Astrocyte (in vitro differentiated cells and primary cell): ENCODE data around the gene TULP4. TPM values are rescaled to one million over a fixed set of nuclear protein-coding genes. Genes with fewer than 3 reads are reported as not detected.

ENCODE experiments used
- DNase-seq: peaks from one replicate; pipeline ENCODE4 v3.0.0-alpha.2; 2010; ENCODE audit warnings: low read depth
- FAIRE-seq: peaks from 2 replicates; lab custom pipeline; 2011; peaks lifted over from hg19 to GRCh38; lab: Jason Lieb, UNC
- H2AFZ ChIP-seq: 2 replicates; pipeline ENCODE4 v1.6.0; 2012; ENCODE audit warnings: low read depth, low read length, inconsistent platforms
- H3K27ac ChIP-seq: 2 replicates; pipeline ENCODE4 v1.5.1; 2011; ENCODE audit warnings: low read depth, low read length, inconsistent platforms
- H3K27me3 ChIP-seq: 2 replicates; pipeline ENCODE4 v1.6.0; 2011; ENCODE audit warnings: low read length, inconsistent platforms; ENCODE audit not compliant: insufficient read depth
- H3K36me3 ChIP-seq: 2 replicates; pipeline ENCODE4 v1.5.1; 2011; ENCODE audit warnings: low read length, inconsistent platforms; ENCODE audit not compliant: insufficient read depth
- H3K4me1 ChIP-seq: 2 replicates; pipeline ENCODE4 v1.5.1; 2011; ENCODE audit warnings: low read length, inconsistent platforms; ENCODE audit not compliant: insufficient read depth
- H3K4me2 ChIP-seq: 2 replicates; pipeline ENCODE4 v1.6.0; 2012; ENCODE audit warnings: low read length, inconsistent platforms
- H3K4me3 ChIP-seq: 2 replicates; pipeline ENCODE4 v1.5.1; 2011; ENCODE audit warnings: low read depth, mild to moderate bottlenecking, low read length, inconsistent platforms; ENCODE audit not compliant: insufficient read depth
- H3K79me2 ChIP-seq: 2 replicates; pipeline ENCODE4 v1.6.0; 2012; ENCODE audit warnings: mild to moderate bottlenecking, low read length, inconsistent platforms; ENCODE audit not compliant: insufficient read depth
- H3K9ac ChIP-seq: 2 replicates; pipeline ENCODE4 v1.6.0; 2012; ENCODE audit warnings: mild to moderate bottlenecking, low read length, inconsistent platforms
- H3K9me3 ChIP-seq: 2 replicates; pipeline ENCODE4 v1.5.1; 2012; ENCODE audit warnings: low read depth, mild to moderate bottlenecking, low read length, inconsistent platforms; ENCODE audit not compliant: insufficient read depth
- H4K20me1 ChIP-seq: 2 replicates; pipeline ENCODE4 v1.6.0; 2012; ENCODE audit warnings: low read length, inconsistent platforms; ENCODE audit not compliant: insufficient read depth
- H3K27ac Mint-ChIP-seq: one replicate; pipeline ENCODE4 v1.8.0; 2021; ENCODE audit warnings: mild to moderate bottlenecking, mixed read lengths; ENCODE audit not compliant: unreplicated experiment
- H3K27me3 Mint-ChIP-seq: one replicate; pipeline ENCODE4 v1.8.0; 2021; ENCODE audit warnings: low read depth, mixed read lengths; ENCODE audit not compliant: unreplicated experiment
- H3K36me3 Mint-ChIP-seq: one replicate; pipeline ENCODE4 v1.8.0; 2021; ENCODE audit warnings: low read depth, mixed read lengths; ENCODE audit not compliant: unreplicated experiment
- H3K4me1 Mint-ChIP-seq: one replicate; pipeline ENCODE4 v1.8.0; 2021; ENCODE audit warnings: low read depth, mixed read lengths; ENCODE audit not compliant: unreplicated experiment
- H3K4me3 Mint-ChIP-seq: one replicate; pipeline ENCODE4 v1.8.0; 2021; ENCODE audit warnings: mild to moderate bottlenecking, moderate library complexity, mixed read lengths; ENCODE audit not compliant: unreplicated experiment
- H3K9me3 Mint-ChIP-seq: one replicate; pipeline ENCODE4 v1.8.0; 2021; ENCODE audit warnings: mild to moderate bottlenecking, mixed read lengths; ENCODE audit not compliant: unreplicated experiment
- CTCF ChIP-seq: IDR thresholded peaks from 2 replicates; pipeline ENCODE4 v1.5.1; 2011; ENCODE audit warnings: low read depth, mild to moderate bottlenecking, inconsistent platforms, low read length, moderate library complexity; ENCODE audit not compliant: insufficient read depth
- EZH2 ChIP-seq: IDR thresholded peaks from 2 replicates; pipeline ENCODE4 v1.6.1; 2012; ENCODE audit warnings: mild to moderate bottlenecking, low read length, inconsistent platforms; ENCODE audit not compliant: insufficient read depth
- total RNA-seq: library from RNA; stranded (reverse); gene quantifications from 2 replicates; pipeline ENCODE4 v1.2.1, GENCODE V29; 2021

TULP4 gene
- total RNA-seq, 1 donor from 2014 or later: 91.2 TPM

GRCh38 chr6:158279615-158280014 is 32.6 kb upstream of the TULP4 start:
- no peak overlapping the region for H3K9ac ChIP-seq
- Mint-ChIP-seq H3K4me3 (no peak overlapping the region), H3K36me3 (peaks cover 10% of the 10 kb centered on the region), H3K9me3 (no peaks in the 10 kb centered on the region), H3K27ac (no peak overlapping the region), H3K4me1 (peaks cover 14% of the 10 kb centered on the region), H3K27me3 (no peaks in the 10 kb centered on the region)
- no peaks in the 10 kb centered on the region for H3K36me3 ChIP-seq
- no peak overlapping the region for H3K4me3 ChIP-seq
- no peak overlapping the region for H3K4me2 ChIP-seq
- H2AFZ ChIP-seq: no peak overlapping the region
- TF ChIP-seq CTCF (no peak), EZH2 (no peak)
- no peak overlapping the region for H3K27ac ChIP-seq
- no peaks in the 10 kb centered on the region for H3K27me3 ChIP-seq
- H4K20me1 ChIP-seq: peaks cover 22% of the 10 kb centered on the region
- H3K9me3 ChIP-seq: no peaks in the 10 kb centered on the region
- DNase-seq: no peak
- H3K79me2 ChIP-seq: peaks cover 41% of the 10 kb centered on the region
- H3K4me1 ChIP-seq: peaks cover 14% of the 10 kb centered on the region
- no peak for FAIRE-seq

GRCh38 chr6:158283304-158283980 is 28.8 kb upstream of the TULP4 start:
- H3K36me3 ChIP-seq: no peaks in the 10 kb centered on the region
- H3K27ac ChIP-seq: peak overlapping the region; percentile 76
- Mint-ChIP-seq H3K9me3 (no peaks in the 10 kb centered on the region), H3K4me3 (peak overlapping the region; percentile 8), H3K36me3 (peaks cover 3% of the 10 kb centered on the region), H3K27ac (peak overlapping the region; percentile 95), H3K27me3 (no peaks in the 10 kb centered on the region), H3K4me1 (peaks cover 38% of the 10 kb centered on the region)
- no peak overlapping the region for H2AFZ ChIP-seq
- H3K9ac ChIP-seq: peak overlapping the region; percentile 74
- H3K4me1 ChIP-seq: peaks cover 34% of the 10 kb centered on the region
- FAIRE-seq: no peak
- H3K4me2 ChIP-seq: peak overlapping the region; percentile 79
- no peak for TF ChIP-seq CTCF
- TF ChIP-seq EZH2: no peak
- H3K9me3 ChIP-seq: no peaks in the 10 kb centered on the region
- H3K79me2 ChIP-seq: peaks cover 48% of the 10 kb centered on the region
- peaks cover 6% of the 10 kb centered on the region for H4K20me1 ChIP-seq
- DNase-seq: peak; percentile 50
- peak overlapping the region; percentile 35 for H3K4me3 ChIP-seq
- H3K27me3 ChIP-seq: no peaks in the 10 kb centered on the region
